Measurements from ENCODE around the gene FGF14. TPM values are rescaled to one million over a fixed set of nuclear protein-coding genes. Genes with fewer than 3 reads are reported as not detected.

The FGF14 gene
- total RNA-seq, 1 experiment from 2014 or later, result 0.22 TPM

- Mint-ChIP-seq H3K4me1 (peaks cover 27 to 35% of the 10 kb centered on the region in 2 experiments), H3K9me3 (no peaks in the 10 kb centered on the region), H3K4me3 (peak overlapping the region; percentile 50 to 76), H3K27me3 (ENCODE audit: low read depth) (peaks cover 68% of the 10 kb centered on the region), H3K36me3 (ENCODE audit: insufficient read depth in 1 of 3, low read depth in 3 of 3) (no peaks in the 10 kb centered on the region), H3K27ac (no peak overlapping the region)
- Histone ChIP-seq H3K56ac (ENCODE audit: insufficient read length, low read depth, low read length) (no peak overlapping the region), H3K4me2 (ENCODE audit: insufficient read depth, insufficient read length, low read length) (peak overlapping the region; percentile 69), H4K20me1 (ENCODE audit: control insufficient read depth, insufficient read depth, insufficient read length) (no peaks in the 10 kb centered on the region), H4K8ac (replicated peaks; ENCODE audit: insufficient read length, low read depth, low read length) (no peak overlapping the region), H3K27me3 (ENCODE audit: insufficient read depth, low read length) (peaks cover 27% of the 10 kb centered on the region), H4K91ac (ENCODE audit: insufficient read length, low read depth, low read length) (no peak overlapping the region), H2BK15ac (ENCODE audit: low read depth, low read length) (no peak overlapping the region), H2BK120ac (ENCODE audit: low read depth, low read length, poor library complexity, severe bottlenecking) (no peak overlapping the region), H3K4me1 (ENCODE audit: insufficient read depth, low read length) (no peaks in the 10 kb centered on the region), H2BK12ac (ENCODE audit: insufficient read length, low read depth, low read length) (no peak overlapping the region), H3K27ac (ENCODE audit: insufficient read length, low read depth, low read length) (no peak overlapping the region), H3K14ac (ENCODE audit: insufficient read depth, low read length) (no peak overlapping the region), H3K4ac (ENCODE audit: low read depth, low read length) (no peak overlapping the region), H2BK20ac (ENCODE audit: low read depth, low read length, poor library complexity, severe bottlenecking) (no peak overlapping the region), H4K5ac (ENCODE audit: insufficient read length, low read depth, low read length) (no peak overlapping the region), H2AFZ (ENCODE audit: low read length) (no peak overlapping the region), H2AK5ac (ENCODE audit: insufficient read length, low read length) (no peak overlapping the region), H3K9me3 (ENCODE audit: control insufficient read depth, low read depth, low read length) (no peaks in the 10 kb centered on the region), H3K79me2 (ENCODE audit: insufficient read depth, low read length) (no peaks in the 10 kb centered on the region), H3K9ac (ENCODE audit: extremely low read depth, insufficient read length, low read length) (no peak overlapping the region), H3K23me2 (ENCODE audit: insufficient read length, low read depth, low read length, poor library complexity, severe bottlenecking) (peaks cover 18% of the 10 kb centered on the region), H3K18ac (ENCODE audit: insufficient read length, low read depth, low read length) (no peak overlapping the region), H2BK5ac (ENCODE audit: insufficient read length, low read length) (no peak overlapping the region), H3K23ac (ENCODE audit: insufficient read length, low read depth, low read length) (no peak overlapping the region), H3T11ph (ENCODE audit: low read length) (no peak overlapping the region), H3K79me1 (ENCODE audit: insufficient read depth, low read depth, low read length, poor library complexity, severe bottlenecking) (no peaks in the 10 kb centered on the region)
- no CpG with 5 or more reads among the region's 24 CpGs for WGBS (ENCODE audit: extremely low coverage, insufficient read length, low lambda C conversion rate)
- DNase-seq, result peak; percentile 73
- TF ChIP-seq CTCF (conservative IDR thresholded peaks at IDR 0.05), result peak; percentile 35; the same call in 2 of the 3 replicates
These were observed 482.2 kb downstream of the FGF14 start for GRCh38 chr13:101919541-101920181.

All from H9 (cell line).